Pancreas (tissue), 10 donors: ENCODE results near the gene NXPH2. TPM values are rescaled to one million over a fixed set of nuclear protein-coding genes. Genes with fewer than 3 reads are reported as not detected.

Source experiments
- ATAC-seq, 4 donors: fragments of 200-7000 bp; cut with Tn5 transposase; one replicate each; pipeline versions ENCODE4 v1.8.0 to v1.9.1; 2020; ENCODE audit warnings: mild to moderate bottlenecking in 4 of 4, moderate library complexity in 4 of 4
- DNase-seq, 6 donors: peaks; one replicate each; pipeline ENCODE4 v3.0.0-alpha.2; 2020
- FAIRE-seq: peaks from 2 replicates; lab custom pipeline; 2012; peaks lifted over from hg19 to GRCh38; lab: Jason Lieb, UNC
- H3K27ac ChIP-seq, 4 donors: fragments of 200-600 bp; sonication (generic); 1 replicate in 3 of 4; 2 replicates in 1 of 4; pipeline versions ENCODE4 v1.5.0 to v1.8.0; 2020
- H3K27me3 ChIP-seq, 4 donors: fragments of 200-600 bp; one replicate each; pipeline ENCODE4 v1.8.0; 2021
- H3K36me3 ChIP-seq, 3 donors: fragments of 200-600 bp; sonication (generic) in 1 of 3; one replicate each; pipeline versions ENCODE4 v1.5.0 to v1.8.0; 2020 to 2021
- H3K4me1 ChIP-seq, 3 donors: fragments of 200-600 bp; one replicate each; pipeline ENCODE4 v1.8.0; 2021
- H3K4me3 ChIP-seq, 4 donors: fragments of 200-600 bp; sonication (generic) in 2 of 4; one replicate each; pipeline versions ENCODE4 v1.5.0 to v1.8.0; 2020 to 2021
- H3K9me3 ChIP-seq, 4 donors: fragments of 200-600 bp; one replicate each; pipeline ENCODE4 v1.8.0; 2021
- CTCF ChIP-seq, 4 donors: fragments of 200-600 bp; sonication (generic) in 3 of 4; IDR thresholded peaks; one replicate each; pipeline versions ENCODE4 v1.5.0 to v1.8.0; 2021; ENCODE audit warnings: antibody characterized with exemption in 4 of 4
- WGBS, 2 donors: extraction: QIAGEN DNeasy Blood & Tissue Kit; methylation state at CpG; one replicate each; pipeline ENCODE4 v1.1.7; 2013; 5-methylcytosine and 5-hydroxymethylcytosine counted together
- intact Hi-C, 3 donors: fragments of 100-400 bp; cut with DNase I; formaldehyde crosslinking; loops; one replicate each; pipeline versions ENCODE4 v1.11.1 to v1.14.2; 2022
- polyA plus RNA-seq, 2 donors: library from polyadenylated mRNA; stranded (reverse); fragments of 200-250 nt; gene quantifications; one replicate each; pipeline ENCODE4 v1.2.3, GENCODE V29; 2013
- total RNA-seq, 6 donors: library from RNA; stranded (reverse); fragmentation: NEBNext Ultra II Directional in 4 of 6; extraction: Animal tissue kit (Norgen Biotek cat#: 25700) in 4 of 6; gene quantifications; one replicate each; pipeline versions ENCODE4 v1.2.1 to v1.2.4, GENCODE V29; 2021 to 2023
- donor health status: healthy with polysubstance abuse.
- donor health status: DM: no; HTN: no; CAD: no; lungs with moderate emphysema.
- donor health status: DM: no; HTN: no; CAD: no.
- donor health status: control.
- donor health status: control.
- donor health status: Bipolar disorder and iron deficiency.
- donor health status: DM: yes; HTN: yes; CAD: no.
- donor health status: DM: no; HTN: no; CAD: no.
- donor health status: DM: no; HTN: no; CAD: no.
- donor health status: DM: yes; HTN: yes; CAD: no.

NXPH2 gene
- total and polyA plus RNA-seq, 8 donors = 0.19 TPM; not detected in 7

GRCh38 chr2:138787053-138787666, 7.0 kb upstream of the NXPH2 start:
- Histone ChIP-seq H3K4me1 (no peaks in the 10 kb centered on the region), H3K27me3 (no peaks in the 10 kb centered on the region), H3K4me3 (no peak overlapping the region), H3K36me3 (no peaks in the 10 kb centered on the region), H3K27ac (no peak overlapping the region), H3K9me3 (no peaks in the 10 kb centered on the region)
- FAIRE-seq = peak; percentile 68
- peak; percentile 20 to 65 (median 43) for TF ChIP-seq CTCF (IDR thresholded peaks at IDR 0.05)
- 6 to 17% methylated on average over 2 of the region's 2 CpGs for WGBS, 2 donors
- DNase-seq = peak in 1 of 6 donors; percentile 34
- intact Hi-C loops = loop anchor here in 1 of 3 donors (10.0 kb wide), 1 partner anchor 882 kb away; no protein-coding TSS in a partner anchor
- peak in 3 of 4 donors; percentile 71 to 85 (median 81) for ATAC-seq

- Histone ChIP-seq H3K27ac (no peak overlapping the region), H3K27me3 (peaks cover 0 to 5% (median 0%) of the 10 kb centered on the region in 4 donors), H3K36me3 (no peaks in the 10 kb centered on the region), H3K4me1 (peaks cover 0 to 5% (median 0%) of the 10 kb centered on the region in 3 donors), H3K9me3 (no peaks in the 10 kb centered on the region), H3K4me3 (no peak overlapping the region)
- FAIRE-seq = no peak
- 75 to 83% methylated on average over 5 of the region's 5 CpGs for WGBS, 2 donors
- ATAC-seq = no peak
- no peak for DNase-seq
- TF ChIP-seq CTCF (IDR thresholded peaks at IDR 0.05) = no peak
- intact Hi-C loops = loop anchor here in 2 of 3 donors (5.0 to 10.0 kb wide), 2 partner anchors 870 to 878 kb away; no protein-coding TSS in a partner anchor
Observed at GRCh38 chr2:138782383-138782782, 2.2 kb upstream of the NXPH2 start.

- no peak for ATAC-seq
- H3K36me3 ChIP-seq = no peaks in the 10 kb centered on the region
- WGBS, 2 donors = 13 to 18% methylated on average over 19 of the region's 19 CpGs
- H3K27ac ChIP-seq = no peak overlapping the region
- intact Hi-C loops = loop anchor here in 2 of 3 donors (5.0 to 10.0 kb wide), 2 partner anchors 869 to 876 kb away; no protein-coding TSS in a partner anchor
- no peak for FAIRE-seq
- TF ChIP-seq CTCF (IDR thresholded peaks at IDR 0.05) = no peak
- peaks cover 0 to 5% (median 0%) of the 10 kb centered on the region in 3 donors for H3K4me1 ChIP-seq
- H3K9me3 ChIP-seq = no peaks in the 10 kb centered on the region
- H3K4me3 ChIP-seq = no peak overlapping the region
- DNase-seq = no peak
- H3K27me3 ChIP-seq = peaks cover 0 to 5% (median 2%) of the 10 kb centered on the region in 4 donors
Observed at GRCh38 chr2:138780908-138781307, 718 bp upstream of the NXPH2 start.

- Histone ChIP-seq H3K4me1 (peaks cover 0 to 5% (median 0%) of the 10 kb centered on the region in 3 donors), H3K27ac (no peak overlapping the region), H3K4me3 (peak overlapping the region; percentile 7 to 48 (median 20)), H3K36me3 (no peaks in the 10 kb centered on the region), H3K9me3 (no peaks in the 10 kb centered on the region), H3K27me3 (peaks cover 0 to 8% (median 2%) of the 10 kb centered on the region in 4 donors)
- FAIRE-seq = no peak
- DNase-seq = peak in 3 of 6 donors; percentile 16 to 74 (median 64)
- TF ChIP-seq CTCF (IDR thresholded peaks at IDR 0.05) = no peak
- WGBS, 2 donors = 2 to 3% methylated on average over 35 to 40 of the region's 40 CpGs
- peak in 3 of 4 donors; percentile 23 to 34 (median 32) for ATAC-seq
- intact Hi-C loops = loop anchor here in 2 of 3 donors (5.0 to 10.0 kb wide), 2 partner anchors 868 to 876 kb away; no protein-coding TSS in a partner anchor
Observed at GRCh38 chr2:138780446-138780880, 273 bp upstream of the NXPH2 start.
